ENCODE data around the gene HOXA6. TPM values are rescaled to one million over a fixed set of nuclear protein-coding genes. Genes with fewer than 3 reads are reported as not detected.

The HOXA6 gene
- total and polyA plus RNA-seq, 2 donors from 2014 or later, result 1.1 to 22.0 TPM

DNA sequence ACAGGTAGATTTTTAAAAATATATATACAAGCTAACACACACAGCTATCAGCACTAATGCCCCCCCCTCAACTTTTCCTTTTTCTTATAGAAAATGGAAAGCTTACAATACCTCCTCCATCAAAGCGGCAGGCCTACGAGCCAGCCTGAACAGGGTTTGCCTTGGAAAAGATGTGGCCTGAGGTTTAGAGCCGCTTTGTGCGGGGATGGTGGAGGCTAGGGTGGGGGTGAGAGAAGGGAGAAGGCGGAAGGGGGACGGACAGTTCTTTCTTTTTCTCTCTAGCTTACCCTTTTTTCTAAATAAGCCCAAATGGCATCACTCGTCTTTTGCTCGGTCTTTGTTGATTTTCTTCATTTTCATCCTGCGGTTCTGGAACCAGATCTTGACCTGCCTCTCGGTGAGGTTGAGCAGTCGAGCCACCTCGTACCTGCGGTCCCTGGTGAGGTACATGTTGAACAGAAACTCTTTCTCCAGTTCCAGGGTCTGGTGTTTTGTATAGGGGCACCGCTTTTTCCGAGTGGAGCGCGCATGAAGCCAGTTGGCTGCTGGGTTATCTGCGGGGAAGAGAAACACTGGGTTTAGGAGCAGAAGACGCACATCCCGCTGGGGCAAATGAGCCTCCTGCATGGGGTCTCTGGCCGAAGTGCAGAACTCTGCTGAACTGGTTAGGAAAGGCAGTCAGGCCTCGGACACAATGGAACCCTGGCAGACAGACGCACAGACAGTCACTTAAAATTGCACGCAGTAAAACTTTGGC lies 15.9 kb upstream of the HOXA6 start:
- peaks cover 0 to 4% (median 0%) of the 10 kb centered on the region in 3 donors for H3K4me1 ChIP-seq (ENCODE audit: control insufficient read depth in 2 of 3, insufficient read depth in 2 of 3, low read depth in 1 of 3, low read length in 3 of 3)
- H3K36me3 ChIP-seq (ENCODE audit: control insufficient read depth in 2 of 3, insufficient read depth in 3 of 3, low read length in 3 of 3), result peaks cover 0 to 9% (median 5%) of the 10 kb centered on the region in 3 donors
- H3K27me3 ChIP-seq (ENCODE audit: control insufficient read depth, insufficient read depth, low read length), result no peaks in the 10 kb centered on the region
- intact Hi-C loops (cut with DNase I), result no loop called here
- peak in 1 of 5 donors; percentile 53 for DNase-seq
- TF ChIP-seq, protein P1, sequence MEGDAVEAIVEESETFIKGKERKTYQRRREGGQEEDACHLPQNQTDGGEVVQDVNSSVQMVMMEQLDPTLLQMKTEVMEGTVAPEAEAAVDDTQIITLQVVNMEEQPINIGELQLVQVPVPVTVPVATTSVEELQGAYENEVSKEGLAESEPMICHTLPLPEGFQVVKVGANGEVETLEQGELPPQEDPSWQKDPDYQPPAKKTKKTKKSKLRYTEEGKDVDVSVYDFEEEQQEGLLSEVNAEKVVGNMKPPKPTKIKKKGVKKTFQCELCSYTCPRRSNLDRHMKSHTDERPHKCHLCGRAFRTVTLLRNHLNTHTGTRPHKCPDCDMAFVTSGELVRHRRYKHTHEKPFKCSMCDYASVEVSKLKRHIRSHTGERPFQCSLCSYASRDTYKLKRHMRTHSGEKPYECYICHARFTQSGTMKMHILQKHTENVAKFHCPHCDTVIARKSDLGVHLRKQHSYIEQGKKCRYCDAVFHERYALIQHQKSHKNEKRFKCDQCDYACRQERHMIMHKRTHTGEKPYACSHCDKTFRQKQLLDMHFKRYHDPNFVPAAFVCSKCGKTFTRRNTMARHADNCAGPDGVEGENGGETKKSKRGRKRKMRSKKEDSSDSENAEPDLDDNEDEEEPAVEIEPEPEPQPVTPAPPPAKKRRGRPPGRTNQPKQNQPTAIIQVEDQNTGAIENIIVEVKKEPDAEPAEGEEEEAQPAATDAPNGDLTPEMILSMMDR (IDR thresholded peaks at IDR 0.05; ENCODE audit: borderline replicate concordance, extremely low read depth, insufficient read depth), result no peak
- H3K9ac ChIP-seq (ENCODE audit: low read length in 3 of 3), result peak overlapping the region; percentile 87 to 95 (median 94)
- peak overlapping the region; percentile 86 to 97 (median 91) for H3K4me3 ChIP-seq (ENCODE audit: low read length in 3 of 3)
- H3K9me3 ChIP-seq (ENCODE audit: control insufficient read depth in 2 of 3, insufficient read depth in 1 of 3, low read length in 3 of 3), result no peaks in the 10 kb centered on the region
- no peak for FAIRE-seq
- peak overlapping the region; percentile 94 to 96 for H3K27ac ChIP-seq (ENCODE audit: low read depth in 2 of 2, low read length in 2 of 2)

DNA sequence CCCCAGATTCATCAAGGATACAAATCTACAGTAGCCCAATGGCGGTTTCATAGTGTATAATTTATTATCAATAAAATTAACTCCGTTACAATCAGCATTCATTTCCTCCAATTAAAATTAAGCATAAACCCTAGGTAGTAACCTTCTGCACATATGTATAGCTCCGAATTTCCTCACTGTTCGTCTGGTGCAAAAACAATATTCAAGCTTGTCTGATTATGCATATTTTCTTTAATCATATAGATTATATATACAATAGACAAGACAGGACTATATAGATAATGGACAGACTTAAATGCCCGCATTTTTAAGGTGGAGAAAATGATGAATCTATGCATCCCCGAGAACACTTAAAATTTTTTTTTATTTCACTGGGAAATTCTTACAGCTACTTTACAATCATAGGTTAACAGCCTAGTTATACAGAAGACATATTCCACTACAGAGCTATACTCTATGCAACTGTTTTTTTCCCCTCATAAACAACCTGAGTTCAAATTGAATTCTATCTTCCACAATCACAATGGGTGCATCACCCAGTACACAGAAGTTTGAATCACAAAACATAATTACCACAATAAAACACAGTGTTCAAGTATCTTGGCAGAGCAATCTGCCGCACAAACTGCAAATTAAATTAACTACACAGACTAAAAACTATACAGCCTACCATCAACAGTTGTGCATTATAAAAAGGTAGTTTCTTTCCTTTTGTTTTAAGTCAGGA lies 15.2 kb upstream of the HOXA6 start:
- FAIRE-seq (no peak), DNase-seq (no peak)
- H3K4me1 ChIP-seq (ENCODE audit: control insufficient read depth in 2 of 3, insufficient read depth in 2 of 3, low read depth in 1 of 3, low read length in 3 of 3), result peaks cover 0 to 4% (median 0%) of the 10 kb centered on the region in 3 donors
- H3K27me3 ChIP-seq (ENCODE audit: control insufficient read depth, insufficient read depth, low read length), result no peaks in the 10 kb centered on the region
- TF ChIP-seq, protein P1 (IDR thresholded peaks at IDR 0.05; ENCODE audit: borderline replicate concordance, extremely low read depth, insufficient read depth), result no peak
- peak overlapping the region; percentile 94 to 96 for H3K27ac ChIP-seq (ENCODE audit: low read depth in 2 of 2, low read length in 2 of 2)
- peak overlapping the region; percentile 86 to 97 (median 91) for H3K4me3 ChIP-seq (ENCODE audit: low read length in 3 of 3)
- H3K36me3 ChIP-seq (ENCODE audit: control insufficient read depth in 2 of 3, insufficient read depth in 3 of 3, low read length in 3 of 3), result peaks cover 0 to 9% (median 5%) of the 10 kb centered on the region in 3 donors
- H3K9me3 ChIP-seq (ENCODE audit: control insufficient read depth in 2 of 3, insufficient read depth in 1 of 3, low read length in 3 of 3), result no peaks in the 10 kb centered on the region
- peak overlapping the region; percentile 77 to 95 (median 94) for H3K9ac ChIP-seq (ENCODE audit: low read length in 3 of 3)
- intact Hi-C loops (cut with DNase I), result no loop called here

DNA sequence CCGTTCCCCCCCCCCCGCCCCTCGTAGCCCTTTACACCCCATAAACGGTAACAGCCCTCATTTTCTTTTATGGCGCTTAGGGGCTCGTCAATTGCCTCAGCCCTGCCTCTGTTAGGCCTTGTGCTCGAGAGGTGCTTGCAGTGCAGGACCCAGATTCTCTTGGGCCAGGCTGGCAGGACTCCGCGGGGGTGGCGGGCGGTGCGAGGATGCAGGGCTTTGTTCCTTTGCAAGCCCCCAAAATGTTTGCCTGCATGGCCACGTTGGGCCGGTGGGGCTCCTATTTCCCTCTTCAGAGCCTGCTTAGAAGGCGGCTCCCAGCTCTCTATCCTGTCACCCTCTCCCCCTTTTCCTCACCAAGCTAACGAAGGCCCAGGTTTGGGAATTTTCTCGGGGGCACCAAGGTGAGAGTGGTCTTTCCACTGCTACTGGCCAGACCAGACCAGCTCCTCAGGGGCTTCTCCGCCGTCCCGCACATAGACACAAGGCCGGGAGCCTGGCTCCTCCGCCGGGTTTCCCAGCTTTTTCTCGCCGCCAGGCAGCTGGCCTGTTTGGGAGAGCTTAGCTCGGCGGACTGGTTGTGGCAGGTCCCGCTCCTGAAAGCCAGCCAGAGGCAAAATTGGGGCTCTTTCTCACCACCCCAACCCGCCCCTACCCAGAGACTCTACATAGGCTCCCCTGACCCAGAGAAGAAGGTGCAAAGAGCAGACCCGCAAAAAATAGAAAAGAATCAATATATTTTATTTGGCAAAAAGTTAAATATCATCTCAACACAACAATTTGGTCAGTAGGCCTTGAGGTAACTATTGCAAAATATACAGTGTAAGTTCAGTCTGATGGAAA lies 14.4 kb upstream of the HOXA6 start:
- Histone ChIP-seq H3K36me3 (ENCODE audit: control insufficient read depth in 2 of 3, insufficient read depth in 3 of 3, low read length in 3 of 3) (peaks cover 0 to 9% (median 5%) of the 10 kb centered on the region in 3 donors), H3K9ac (ENCODE audit: low read length in 3 of 3) (peak overlapping the region; percentile 48 to 95 (median 94)), H3K9me3 (ENCODE audit: control insufficient read depth in 2 of 3, insufficient read depth in 1 of 3, low read length in 3 of 3) (no peaks in the 10 kb centered on the region), H3K4me3 (ENCODE audit: low read length in 3 of 3) (peak overlapping the region; percentile 86 to 97 (median 91)), H3K4me1 (ENCODE audit: control insufficient read depth in 2 of 3, insufficient read depth in 2 of 3, low read depth in 1 of 3, low read length in 3 of 3) (peaks cover 0 to 6% (median 4%) of the 10 kb centered on the region in 3 donors), H3K27me3 (ENCODE audit: control insufficient read depth, insufficient read depth, low read length) (no peaks in the 10 kb centered on the region), H3K27ac (ENCODE audit: low read depth in 2 of 2, low read length in 2 of 2) (peak overlapping the region; percentile 29 to 76)
- intact Hi-C loops (cut with DNase I), result no loop called here
- no peak for FAIRE-seq
- peak in 1 of 5 donors; percentile 75 for DNase-seq
- TF ChIP-seq, protein P1 (IDR thresholded peaks at IDR 0.05; ENCODE audit: borderline replicate concordance, extremely low read depth, insufficient read depth), result no peak

Data from kidney (tissue), 14 donors.